ENCODE measurements around the gene FBXL7. TPM values are rescaled to one million over a fixed set of nuclear protein-coding genes. Genes with fewer than 3 reads are reported as not detected.

Gene FBXL7
- total and polyA plus RNA-seq, 2 of the 8 experiments (the other 6 are each of a cell fraction or from before 2014, with no cell fraction given), result 17.7 to 17.8 TPM

GRCh38 chr5:15926586-15926985, 426.6 kb downstream of the FBXL7 start:
- Histone ChIP-seq H3K4me2 (ENCODE audit: insufficient read depth in 1 of 2, low read depth in 2 of 2, low read length in 2 of 2) (no peak overlapping the region), H3K27me3 (replicated peaks in 1 of 4; ENCODE audit: control insufficient read depth in 3 of 4, extremely low read depth in 1 of 4, insufficient read depth in 3 of 4, low read length in 3 of 4) (no peaks in the 10 kb centered on the region), H2BK20ac (ENCODE audit: low read length) (no peak overlapping the region), H2BK120ac (replicated peaks; ENCODE audit: low read depth, low read length) (no peak overlapping the region), H3K9me3 (ENCODE audit: insufficient read depth in 2 of 2, low read depth in 1 of 2, low read length in 1 of 2) (no peaks in the 10 kb centered on the region), H3K56ac (replicated peaks; ENCODE audit: insufficient read length, low read depth, low read length) (no peak overlapping the region), H2AK5ac (ENCODE audit: low read depth, low read length) (no peak overlapping the region), H3K36me3 (ENCODE audit: control insufficient read depth in 2 of 4, insufficient read depth in 4 of 4, low read length in 3 of 4) (no peaks in the 10 kb centered on the region), H3K14ac (ENCODE audit: insufficient read length) (no peak overlapping the region), H4K5ac (ENCODE audit: insufficient read length, low read depth, low read length) (no peak overlapping the region), H3K23me2 (ENCODE audit: low read depth, low read length) (no peaks in the 10 kb centered on the region), H4K20me1 (replicated peaks in 1 of 2; ENCODE audit: control insufficient read depth in 1 of 2, insufficient read depth in 2 of 2, low read length in 2 of 2) (no peaks in the 10 kb centered on the region), H2BK12ac (ENCODE audit: low read depth, low read length) (no peak overlapping the region), H4K91ac (replicated peaks; ENCODE audit: insufficient read length, low read length) (no peak overlapping the region), H3K4me1 (replicated peaks in 1 of 4; ENCODE audit: control insufficient read depth in 3 of 4, insufficient read depth in 4 of 4, low read length in 3 of 4) (peaks cover 0 to 3% (median 0%) of the 10 kb centered on the region in 4 experiments; a peak in 1 of 7 replicates), H3K79me2 (ENCODE audit: control insufficient read depth in 1 of 2, insufficient read depth in 2 of 2, low read length in 2 of 2) (no peaks in the 10 kb centered on the region; a peak in 1 of 4 replicates), H2BK5ac (ENCODE audit: low read depth, low read length) (no peak overlapping the region), H3K4ac (replicated peaks; ENCODE audit: insufficient read length, low read depth, low read length) (no peak overlapping the region), H3K27ac (ENCODE audit: low read depth, low read length) (no peak overlapping the region), H3K79me1 (ENCODE audit: low read depth, low read length) (no peaks in the 10 kb centered on the region; the same call in 1 of the 2 replicates), H2AFZ (ENCODE audit: low read length) (no peak overlapping the region), H3K23ac (ENCODE audit: insufficient read length) (no peak overlapping the region), H3K4me3 (ENCODE audit: extremely low read depth in 1 of 4, insufficient read depth in 2 of 4, low read depth in 3 of 4, low read length in 4 of 4) (no peak overlapping the region), H3K18ac (ENCODE audit: extremely low read depth, low read length) (no peak overlapping the region), H2BK15ac (ENCODE audit: low read length) (no peak overlapping the region), H3K9ac (replicated peaks in 1 of 4; ENCODE audit: extremely low read depth in 1 of 4, low read depth in 3 of 4, low read length in 3 of 4) (no peak overlapping the region; a peak in 1 of 7 replicates), H4K8ac (ENCODE audit: extremely low read depth, insufficient read depth, low read length) (no peak overlapping the region)
- CTCF ChIA-PET (ENCODE audit: partially characterized antibody), result no interaction called here
- FAIRE-seq (no peak), DNase-seq (ENCODE audit: low read depth in 1 of 2, low spot score in 2 of 2) (no peak)
- POLR2A ChIA-PET (ENCODE audit: partially characterized antibody), result no interaction called here
- 77% methylated on average over 3 of the region's 3 CpGs; no CpG with 5 or more reads in 1 of the 2 experiments for WGBS, 2 experiments (ENCODE audit: extremely low coverage in 1 of 2, insufficient coverage in 1 of 2, insufficient read length in 1 of 2, insufficient replicate concordance in 2 of 2, low coverage in 1 of 2, low lambda C conversion rate in 2 of 2, missing lambda C conversion rate in 1 of 2)
- no peak for TF ChIP-seq TEAD4 (IDR thresholded peaks at IDR 0.05; ENCODE audit: low read depth, low read length)
- TF ChIP-seq RXRA (IDR thresholded peaks at IDR 0.05; ENCODE audit: insufficient read depth, low read depth, low read length), result no peak
- TF ChIP-seq NANOG (IDR thresholded peaks at IDR 0.05; ENCODE audit: insufficient read depth, low read depth, low read length, poor library complexity, severe bottlenecking), result no peak
- TF ChIP-seq CEBPB (IDR thresholded peaks at IDR 0.05; ENCODE audit: low read depth, low read length), result no peak
- no peak for TF ChIP-seq SIRT6 (IDR thresholded peaks at IDR 0.05; ENCODE audit: low read length)
- no peak for TF ChIP-seq TAF1 (IDR thresholded peaks at IDR 0.05; ENCODE audit: low read depth, low read length)
- no peak for TF ChIP-seq E2F6 (IDR thresholded peaks at IDR 0.05)
- TF ChIP-seq SIN3A (conservative IDR thresholded peaks at IDR 0.05 in 1 of 2, IDR thresholded peaks at IDR 0.05 in 1 of 2; ENCODE audit: low read depth in 1 of 2, low read length in 2 of 2), result no peak
- no peak for TF ChIP-seq JUN (IDR thresholded peaks at IDR 0.05; ENCODE audit: low read depth, low read length)
- TF ChIP-seq CHD1 (IDR thresholded peaks at IDR 0.05; ENCODE audit: low read depth, low read length), result no peak
- no peak for TF ChIP-seq SAP30 (IDR thresholded peaks at IDR 0.05; ENCODE audit: insufficient read depth, insufficient replicate concordance, low read length)
- no peak for TF ChIP-seq SP4 (IDR thresholded peaks at IDR 0.05; ENCODE audit: low read length)
- TF ChIP-seq KDM5A (IDR thresholded peaks at IDR 0.05; ENCODE audit: low read length), result no peak
- TF ChIP-seq BRCA1 (IDR thresholded peaks at IDR 0.05; ENCODE audit: low read depth, low read length), result no peak
- TF ChIP-seq YY1 (IDR thresholded peaks at IDR 0.05; ENCODE audit: low read depth, low read length), result no peak

Data from H1 (cell line).